SW480 (cell line): ENCODE data around the gene NPTXR.
A peak's percentile ranks its signal among the peaks of the same experiment; 100 is the strongest.

Experiments
- DNase-seq: peaks from one replicate; pipeline ENCODE4 v3.0.0-alpha.2; 2016; ENCODE audit warnings: low spot score

Gene NPTXR

DNA sequence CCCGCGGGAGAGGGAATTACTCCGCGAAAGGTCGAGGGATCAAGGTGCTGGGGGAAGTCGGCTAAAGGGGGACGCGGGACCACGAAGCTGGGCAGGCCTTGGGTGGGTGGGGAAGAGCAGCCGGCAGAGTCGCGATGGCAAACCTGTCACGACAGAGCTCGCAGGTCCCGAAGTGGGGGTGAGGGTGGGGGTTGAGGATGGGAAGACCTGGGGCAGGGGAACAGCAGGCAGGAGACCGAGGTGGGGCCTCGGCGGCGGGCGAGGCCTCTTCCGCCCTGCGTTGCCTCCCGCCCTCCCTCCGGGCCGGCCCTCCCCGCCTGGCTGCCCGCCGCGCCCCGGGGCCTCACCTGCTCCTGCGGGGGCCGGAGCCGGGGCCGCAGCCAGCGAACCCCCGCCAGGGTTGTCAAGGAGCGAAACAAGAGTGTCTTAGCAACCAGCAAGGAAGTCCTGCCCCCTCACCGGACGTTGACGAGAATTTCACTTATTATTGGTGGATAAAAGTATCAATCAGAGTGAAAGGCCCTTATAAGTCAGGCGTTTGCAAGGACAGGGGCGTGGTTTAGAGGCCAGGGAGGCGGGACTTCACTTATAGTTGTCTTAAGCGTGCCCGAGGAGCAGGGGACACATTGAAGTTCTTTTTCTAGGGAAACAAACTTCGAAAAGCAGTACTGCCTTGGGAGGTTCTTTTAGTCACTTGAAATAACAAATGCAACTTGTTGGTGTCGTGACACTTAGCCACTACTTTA is 49.9 kb downstream of the NPTXR start, which contains the start of gene DNAL4:
DNAL4 (minus strand) TSS at position 423 of the 746 bp plus-strand sequence. CDS start 11,412 bp downstream, outside the sequence.
- peak; percentile 98 for DNase-seq

DNA sequence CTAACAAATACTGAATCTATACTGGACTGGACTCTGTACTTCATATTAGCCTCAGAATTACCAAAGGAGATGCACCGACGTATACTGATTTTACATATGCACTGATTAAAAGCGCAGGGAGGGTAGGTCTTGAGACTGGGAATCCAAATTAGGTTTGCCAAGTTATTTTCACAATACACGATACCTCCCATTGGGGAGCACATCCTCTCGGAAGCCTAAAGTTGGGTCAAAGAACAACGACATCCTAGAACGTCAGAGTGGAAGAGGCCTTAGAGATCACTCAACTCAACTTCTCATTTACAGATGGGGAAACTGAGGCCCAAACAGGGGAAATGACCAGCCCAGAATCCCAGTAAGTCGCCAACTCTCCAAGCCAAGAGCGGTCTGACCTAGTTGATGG is 50.5 kb downstream of the NPTXR start:
- DNase-seq: no peak

DNA sequence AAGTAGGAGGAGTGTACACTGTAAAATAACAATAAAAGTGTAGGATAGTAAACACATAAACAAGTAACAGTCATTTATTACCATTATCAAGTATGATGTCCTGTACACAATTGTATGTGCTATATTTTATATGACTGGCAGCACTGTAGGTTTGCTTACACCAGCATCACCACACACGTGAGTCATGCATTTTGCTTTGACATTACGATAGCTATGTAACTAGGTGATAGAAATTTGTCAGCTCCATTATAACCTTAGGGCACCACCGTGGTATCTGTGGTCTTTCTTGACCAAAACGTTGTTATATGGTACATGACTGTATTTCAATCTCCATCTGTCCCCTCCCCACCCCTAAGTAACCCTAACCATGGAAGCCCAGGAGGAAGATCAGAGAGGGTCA is 51.0 kb downstream of the NPTXR start:
- DNase-seq: peak; percentile 29

DNA sequence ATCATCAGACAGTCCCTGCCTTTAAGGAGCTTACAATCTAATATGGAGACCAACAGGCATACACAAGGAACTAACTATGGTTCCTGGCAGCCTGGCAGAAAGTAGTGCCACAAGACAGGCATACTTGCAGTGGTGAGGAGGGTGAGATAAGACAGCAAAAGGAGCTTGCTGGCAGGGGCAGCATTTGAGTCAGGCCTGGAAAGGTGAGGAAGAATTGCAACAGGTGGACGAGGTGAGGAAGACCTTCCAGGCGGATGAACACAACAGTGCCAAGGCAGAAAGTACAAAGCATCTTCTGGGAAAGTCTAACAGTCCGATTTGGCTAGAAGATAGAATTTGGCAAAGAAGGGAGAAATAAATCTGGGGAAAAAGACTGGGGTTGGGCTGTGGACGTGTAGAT is 54.2 kb downstream of the NPTXR start:
- no peak for DNase-seq

DNA sequence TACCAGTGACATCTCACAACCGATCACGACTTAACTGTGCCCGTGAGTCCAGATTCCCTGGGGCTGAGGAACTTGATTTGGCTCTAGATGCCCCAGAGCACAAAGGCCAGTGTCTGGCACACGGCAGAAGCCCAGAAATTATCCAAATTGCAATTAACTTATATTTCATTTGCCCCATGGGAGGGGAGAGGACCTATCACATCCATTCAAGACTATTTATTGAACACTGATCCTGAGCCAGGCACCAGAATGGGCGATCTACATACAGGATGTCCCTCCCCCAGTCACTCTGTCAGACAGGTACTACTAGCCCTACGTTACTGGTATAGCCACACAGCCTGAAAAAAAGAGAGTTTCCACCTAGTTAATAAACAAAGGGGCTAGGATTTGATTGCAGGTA is 55.0 kb downstream of the NPTXR start:
- no peak for DNase-seq

DNA sequence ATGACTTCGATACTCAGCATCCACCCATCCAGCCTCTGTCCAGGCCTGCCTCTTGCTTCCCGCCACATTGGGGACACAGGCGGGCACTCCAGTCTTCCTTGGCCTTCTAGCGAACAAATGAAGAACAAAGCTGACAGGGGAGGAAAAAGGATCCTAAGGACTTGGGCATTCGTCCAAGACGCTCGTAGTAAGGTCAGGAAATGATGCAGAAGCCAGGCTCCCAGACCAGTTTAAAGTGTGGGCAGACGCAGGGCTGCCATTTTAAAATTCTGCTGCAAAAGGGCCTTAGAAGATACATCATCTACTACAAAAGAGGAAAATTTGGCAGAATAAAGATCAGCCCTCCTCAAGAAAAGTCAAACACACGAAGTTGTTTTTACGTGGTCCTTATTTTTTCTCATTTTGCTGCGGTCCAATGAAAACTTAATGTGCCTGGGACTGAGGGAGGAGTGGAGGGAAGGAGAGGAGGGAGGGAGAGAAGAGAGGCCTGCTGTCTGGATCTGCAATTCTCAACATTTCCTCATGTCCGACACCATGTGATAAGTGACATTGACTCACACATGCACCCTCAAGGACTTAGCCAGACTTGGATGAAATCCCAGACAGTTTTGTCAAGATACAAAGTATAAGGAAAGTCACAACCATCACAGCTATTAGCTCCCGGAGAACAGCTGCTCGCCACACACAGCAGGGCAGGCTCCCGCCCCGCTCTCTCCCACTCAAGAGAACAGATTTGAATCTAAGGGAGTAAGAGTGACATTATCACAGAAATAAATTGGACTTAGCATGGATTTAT is 55.6 kb downstream of the NPTXR start:
- no peak for DNase-seq

DNA sequence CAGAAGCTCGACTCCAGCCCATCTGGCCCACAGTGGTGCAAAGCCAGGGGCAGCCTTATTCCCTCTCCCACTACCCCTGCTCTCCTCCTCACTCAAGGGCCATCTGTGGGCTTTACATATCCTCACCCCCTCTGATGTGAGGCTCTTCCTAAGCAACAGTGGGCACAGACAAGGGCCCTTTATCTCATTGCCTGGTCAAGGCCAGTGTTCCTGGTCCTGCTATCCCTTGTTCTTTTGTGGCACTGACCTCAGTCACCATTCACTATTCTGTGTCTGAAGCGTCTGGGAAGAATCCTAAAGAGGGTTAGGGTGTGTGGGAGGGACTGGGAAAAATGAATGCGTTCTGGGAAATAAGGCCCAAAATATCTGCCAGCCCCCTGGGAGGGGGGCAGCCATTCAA is 57.2 kb downstream of the NPTXR start:
- DNase-seq: no peak

DNA sequence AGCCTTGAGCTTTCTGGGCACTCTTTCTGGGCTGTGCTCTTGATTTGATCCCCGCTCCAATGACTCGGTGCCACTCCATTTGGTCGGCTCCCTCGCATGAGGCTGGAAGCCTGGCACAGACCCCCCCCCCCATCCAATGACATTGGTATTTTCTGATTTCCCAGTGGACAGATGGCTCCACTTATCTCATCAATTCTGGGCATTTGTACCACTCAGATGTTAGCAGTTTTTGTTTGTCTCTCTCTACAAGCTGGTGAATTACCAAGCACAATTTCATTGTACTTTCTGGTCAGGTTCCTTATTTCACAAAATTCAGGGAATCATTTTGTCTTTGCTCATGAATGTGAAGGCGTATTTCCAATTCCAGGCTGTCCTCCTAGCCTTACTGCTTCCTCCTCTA is 59.0 kb downstream of the NPTXR start:
- DNase-seq: no peak

DNA sequence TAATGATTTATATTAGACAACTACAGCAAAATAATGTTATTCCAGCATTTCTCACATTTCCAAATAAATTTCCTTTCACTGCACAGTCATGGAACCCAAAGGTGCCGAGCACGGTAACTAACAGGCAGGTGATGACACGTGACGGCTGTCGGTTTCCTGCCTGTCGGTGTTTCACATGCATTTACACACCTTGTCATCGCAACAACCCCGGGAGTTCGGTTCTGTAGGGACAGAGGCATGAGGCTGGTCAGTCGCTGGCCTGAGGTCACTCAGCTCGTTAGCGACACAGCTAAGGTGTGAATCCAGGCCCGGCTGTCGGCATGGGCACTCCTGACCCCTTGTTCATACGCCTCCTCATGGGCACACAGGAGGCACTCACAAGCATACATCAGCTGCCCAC is 59.8 kb downstream of the NPTXR start:
- no peak for DNase-seq

DNA sequence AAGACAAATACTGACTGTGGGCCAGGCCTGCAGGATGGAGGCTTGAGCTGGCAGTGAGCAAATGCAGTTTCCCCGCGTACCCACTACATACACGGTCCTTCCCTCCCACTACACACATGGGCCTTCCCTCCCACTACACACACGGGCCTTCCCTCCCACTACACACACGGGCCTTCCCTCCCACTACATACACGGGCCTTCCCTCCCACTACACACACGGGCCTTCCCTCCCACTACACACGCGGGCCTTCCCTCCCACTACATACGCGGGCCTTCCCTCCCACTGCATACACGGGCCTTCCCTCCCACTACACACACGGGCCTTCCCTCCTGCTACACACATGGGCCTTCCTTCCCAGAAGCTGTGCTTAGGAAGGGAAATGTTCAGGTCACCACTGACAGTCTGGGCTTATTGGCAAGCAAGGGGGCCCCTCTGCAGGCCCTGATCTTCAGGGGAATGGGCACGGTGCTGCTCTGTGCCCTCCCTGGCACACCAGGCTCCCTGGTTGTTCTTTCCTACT is 60.7 kb downstream of the NPTXR start:
- DNase-seq: no peak

DNA sequence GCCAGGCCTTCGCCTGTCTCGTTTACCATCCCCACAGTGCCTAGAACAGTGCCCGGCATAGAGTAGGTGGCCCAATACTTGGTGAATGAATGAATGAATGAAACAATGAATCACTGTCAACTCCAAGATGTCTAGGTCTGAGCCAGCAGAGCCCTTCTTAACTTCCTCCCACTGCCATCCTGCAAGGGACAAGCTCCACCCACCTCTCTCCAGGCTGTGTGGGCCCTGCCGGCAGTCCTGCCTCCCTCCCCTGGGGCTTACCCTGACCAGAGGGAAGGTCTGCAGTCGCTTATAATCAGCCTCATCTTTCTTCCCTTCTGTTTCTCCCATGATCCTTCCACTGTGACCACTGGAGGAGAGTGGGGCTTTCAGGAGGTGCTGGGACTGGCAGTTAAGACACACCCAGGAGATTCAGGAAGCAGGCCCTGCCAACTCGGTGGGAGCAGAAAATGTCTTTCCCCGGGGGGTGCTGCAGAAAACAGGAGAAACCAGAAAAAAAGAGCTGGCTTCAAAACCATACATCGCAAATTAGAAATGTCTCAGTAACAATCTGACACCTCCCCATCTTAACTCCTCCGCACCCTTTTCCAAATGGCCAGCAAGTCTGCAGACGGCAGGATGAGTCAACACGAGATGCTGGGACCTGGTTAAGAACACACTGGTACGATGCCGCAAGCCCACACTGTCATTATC is 61.3 kb downstream of the NPTXR start:
- DNase-seq: no peak

DNA sequence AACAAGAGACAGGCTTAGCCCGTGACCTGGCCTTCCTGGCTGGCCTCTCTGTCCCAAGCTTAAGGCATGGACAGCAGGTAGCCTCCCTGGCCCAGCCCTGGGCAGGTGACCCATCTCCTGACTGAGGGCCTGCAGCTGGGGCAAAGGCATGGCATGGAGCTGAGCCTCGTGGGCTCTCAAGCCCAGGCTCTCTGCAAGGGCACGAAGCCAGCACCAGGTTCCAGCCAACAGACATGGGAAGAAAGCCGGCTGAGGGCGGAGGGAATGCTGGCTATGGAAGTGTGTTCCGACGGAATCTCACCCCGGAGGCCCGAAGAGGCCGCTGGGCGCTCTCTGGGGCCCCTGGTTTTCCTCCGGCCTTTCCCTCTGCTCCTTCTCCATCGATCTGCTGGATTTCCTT is 62.8 kb downstream of the NPTXR start:
- no peak for DNase-seq

DNA sequence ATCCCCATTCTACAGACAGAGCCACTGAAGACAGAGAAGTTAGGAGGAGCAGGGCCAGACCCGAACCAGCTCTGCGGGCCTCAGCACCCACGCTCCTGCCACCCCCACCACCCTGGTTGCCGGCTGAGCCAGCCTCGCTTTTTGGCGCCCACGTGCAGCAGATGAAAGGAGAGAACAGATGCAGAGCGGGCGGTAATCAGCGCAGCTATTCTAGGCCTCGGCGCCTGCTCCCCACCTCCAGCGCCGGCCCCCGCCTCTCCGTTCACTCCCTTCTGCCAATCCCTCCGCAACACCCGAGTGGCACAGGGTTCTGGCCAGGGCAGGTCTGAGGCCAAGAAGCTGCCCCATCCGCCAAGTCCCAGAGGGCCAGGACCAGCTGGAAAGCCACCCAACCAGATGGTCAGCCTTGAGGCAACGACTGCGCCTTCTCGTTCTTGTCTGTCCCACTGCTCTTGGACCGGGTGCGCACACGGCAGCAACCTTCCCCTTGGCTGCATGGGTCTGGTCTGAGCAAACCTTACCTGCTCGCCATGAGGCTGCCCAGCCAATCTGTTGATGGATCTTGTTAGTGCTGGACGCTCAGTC is 66.6 kb downstream of the NPTXR start:
- no peak for DNase-seq

DNA sequence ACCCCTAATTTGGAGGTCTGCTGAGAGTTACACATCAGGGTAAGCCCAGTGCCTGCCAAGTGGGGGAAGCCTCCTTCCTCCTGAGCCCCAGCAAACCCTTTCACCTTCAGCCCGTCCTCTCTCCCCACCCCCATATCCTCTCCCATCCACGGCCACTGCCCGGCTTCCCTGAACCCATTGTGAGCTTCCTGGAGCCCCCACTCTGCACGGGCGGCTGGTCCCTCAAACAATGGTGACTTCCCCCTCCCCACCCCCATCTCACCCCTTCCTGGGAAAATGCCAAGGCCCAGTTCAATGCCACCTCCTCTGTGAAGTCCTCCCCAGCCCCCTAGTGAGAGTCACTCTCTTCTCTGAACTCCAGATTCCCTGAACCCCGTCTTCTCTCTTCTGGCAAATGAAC is 67.7 kb downstream of the NPTXR start:
- DNase-seq: no peak

DNA sequence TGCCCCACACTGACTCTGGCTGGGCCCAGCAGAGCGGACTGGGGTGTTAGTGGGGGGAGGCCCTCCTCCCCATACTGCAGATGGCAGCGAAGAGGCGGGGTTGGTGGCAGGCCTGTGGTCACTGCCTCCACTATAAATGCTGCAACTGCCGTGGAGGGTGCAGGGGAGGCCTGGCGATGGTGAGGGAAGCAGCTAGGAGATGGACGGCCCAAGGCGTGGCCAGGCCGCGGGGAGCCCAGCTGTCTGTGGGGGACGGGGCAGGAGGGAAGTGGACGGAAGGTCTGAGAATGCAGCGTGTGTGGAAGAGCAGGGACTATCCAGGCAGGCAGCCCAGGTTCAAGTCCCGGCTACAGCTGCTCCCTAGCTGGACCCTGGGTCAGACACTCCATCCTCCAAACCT is 68.2 kb downstream of the NPTXR start:
- DNase-seq: no peak

DNA sequence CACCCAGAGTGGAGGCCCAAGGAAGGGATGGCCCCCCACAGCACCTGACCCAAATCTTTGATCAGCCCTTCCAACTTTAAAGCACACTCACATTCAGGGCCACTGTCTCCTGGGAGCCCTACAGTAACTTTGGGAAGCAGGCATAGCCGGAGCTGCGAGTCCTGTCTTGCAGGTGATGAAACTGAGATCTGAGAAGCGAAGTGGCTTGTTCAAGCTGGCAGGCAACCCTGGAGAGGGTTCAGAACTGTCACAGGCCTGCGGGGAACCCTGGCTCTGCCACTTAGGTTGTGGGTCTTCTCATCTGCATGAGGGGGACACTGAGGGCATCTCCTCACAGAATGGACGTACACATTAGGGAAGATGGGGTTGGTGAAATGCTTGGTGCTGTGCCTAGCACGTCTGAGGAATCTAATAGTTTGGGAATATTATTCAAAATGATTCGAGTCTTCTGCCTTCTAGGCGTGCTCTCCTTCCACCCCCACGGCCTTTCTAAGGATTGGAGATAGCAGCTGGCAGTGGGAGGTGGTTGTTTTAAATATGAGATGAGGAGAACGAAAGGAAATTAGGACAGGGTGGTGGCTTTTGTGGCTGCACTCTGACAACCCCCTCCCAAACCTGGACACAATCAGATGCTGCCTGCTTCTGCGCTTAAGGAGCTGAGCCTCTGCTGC is 69.2 kb downstream of the NPTXR start:
- no peak for DNase-seq

DNA sequence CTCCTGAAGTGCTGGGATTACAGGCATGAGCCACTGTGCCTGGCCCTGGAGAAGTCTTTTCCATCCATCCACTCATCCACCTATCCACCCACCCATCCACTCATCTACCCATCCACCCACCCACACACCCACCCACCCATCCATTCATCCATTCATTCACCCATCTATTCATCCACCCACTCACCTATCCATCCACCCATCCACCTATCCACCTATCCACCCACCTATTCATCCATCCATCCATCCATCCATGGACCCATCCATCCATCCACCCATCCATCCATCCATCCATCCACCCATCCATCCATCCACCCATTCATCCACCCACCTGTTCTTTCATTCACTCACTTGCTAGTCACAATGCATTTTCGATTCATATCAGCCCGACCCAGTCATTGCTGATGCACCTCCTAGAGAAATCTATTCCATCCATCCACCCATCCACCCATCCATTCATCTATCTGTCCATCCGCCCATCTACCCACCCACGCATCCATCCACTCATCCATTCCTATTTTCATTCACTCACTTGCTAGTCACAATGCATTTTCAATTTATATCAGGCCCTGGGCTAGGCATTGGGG is 70.4 kb downstream of the NPTXR start:
- DNase-seq: no peak

DNA sequence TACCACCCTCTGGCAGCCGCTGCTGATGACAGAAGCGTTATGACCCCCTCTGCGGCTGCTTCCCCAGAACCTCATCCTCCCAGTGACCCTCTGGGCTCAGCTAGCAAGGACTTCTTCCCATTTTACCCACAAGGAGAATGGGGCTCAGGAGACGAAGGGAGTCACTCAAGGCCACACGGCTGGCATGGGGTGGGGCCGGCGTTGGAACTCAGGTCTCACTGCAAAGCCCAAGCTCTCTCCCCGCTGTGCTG is 71.3 kb downstream of the NPTXR start:
- DNase-seq: no peak

DNA sequence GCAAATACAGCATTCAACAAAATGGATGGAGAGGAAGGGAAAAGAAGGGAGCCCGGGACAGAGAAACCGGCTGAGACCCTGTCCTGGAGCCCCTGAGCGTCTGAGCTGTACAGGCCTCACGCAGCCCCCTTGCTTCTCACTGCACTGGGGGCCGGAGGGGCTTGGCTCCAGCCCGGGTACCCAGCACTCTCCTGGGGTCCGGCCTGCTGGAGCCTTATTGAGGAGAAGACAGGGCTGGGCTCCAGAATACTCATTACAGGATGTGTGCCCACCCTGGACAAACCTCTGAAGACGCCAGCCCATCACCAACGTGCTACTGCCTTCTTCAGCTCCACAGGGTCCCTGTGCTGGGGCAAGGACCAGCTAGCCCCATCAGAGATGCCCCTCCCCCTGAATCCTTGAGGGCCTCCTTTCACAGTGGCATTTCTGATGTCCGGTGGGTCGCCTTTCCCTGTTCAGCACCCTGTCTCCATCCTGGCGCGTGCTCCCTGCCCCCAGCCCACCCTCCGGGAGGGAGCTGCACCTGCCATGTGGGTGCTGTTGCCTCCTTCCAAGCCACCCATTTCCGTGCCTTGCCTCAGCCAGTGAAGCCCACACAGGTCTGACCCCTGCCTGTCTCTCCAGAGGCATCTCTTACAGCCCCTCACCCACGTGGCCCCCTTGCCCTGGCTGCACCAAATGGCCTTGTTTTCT is 73.4 kb downstream of the NPTXR start:
- DNase-seq: no peak
